Calu3 (cell line): ENCODE measurements around the gene RIN1. TPM values are rescaled to one million over a fixed set of nuclear protein-coding genes. Genes with fewer than 3 reads are reported as not detected.

Experiments used
- BruUV-seq: library from RNA; stranded (reverse); fragments of 400-500 nt; replicated peaks from 2 replicates; lab custom pipeline; 2021; lab: Mats Ljungman, UMichigan
- CTCF ChIA-PET: fragments of 300-600 bp; sonication (Branson Sonifier 250); formaldehyde crosslinking; loops from one replicate; lab custom pipeline; 2022; ENCODE audit warnings: antibody characterized with exemption; lab: Charles Lee
- DNase-seq: peaks from one replicate; pipeline ENCODE4 v3.0.0; 2022
- H3K27ac Mint-ChIP-seq: one replicate; pipeline ENCODE4 v1.8.0; 2022; ENCODE audit warnings: mixed read lengths; ENCODE audit not compliant: unreplicated experiment
- H3K27me3 Mint-ChIP-seq: one replicate; pipeline ENCODE4 v1.8.0; 2022; ENCODE audit warnings: mixed read lengths; ENCODE audit not compliant: unreplicated experiment
- H3K36me3 Mint-ChIP-seq: one replicate; pipeline ENCODE4 v1.8.0; 2022; ENCODE audit warnings: mild to moderate bottlenecking, moderate library complexity, mixed read lengths; ENCODE audit not compliant: insufficient read depth, unreplicated experiment
- H3K4me1 Mint-ChIP-seq: one replicate; pipeline ENCODE4 v1.8.0; 2022; ENCODE audit warnings: mild to moderate bottlenecking, low read depth, mixed read lengths; ENCODE audit not compliant: unreplicated experiment
- H3K4me3 Mint-ChIP-seq: one replicate; pipeline ENCODE4 v1.8.0; 2022; ENCODE audit warnings: mild to moderate bottlenecking, low read depth, moderate library complexity, mixed read lengths; ENCODE audit not compliant: unreplicated experiment
- H3K9me3 Mint-ChIP-seq: one replicate; pipeline ENCODE4 v1.8.0; 2022; ENCODE audit warnings: low read depth, mixed read lengths; ENCODE audit not compliant: unreplicated experiment
- intact Hi-C: fragments of 100-400 bp; cut with micrococcal nuclease; formaldehyde crosslinking; loops from one replicate; pipeline ENCODE4 v1.10.0; 2022; ENCODE audit not compliant: unreplicated experiment
- total RNA-seq: library from RNA; stranded (reverse); gene quantifications from 2 replicates; pipeline ENCODE4 v1.2.3, GENCODE V29; 2022
- TF ChIP-seq, protein P1 (sequence below): fragments of 200-600 bp; IDR thresholded peaks from one replicate; pipeline ENCODE4 v1.8.0; 2022; ENCODE audit warnings: antibody characterized with exemption; ENCODE audit not compliant: unreplicated experiment

The RIN1 gene
- total RNA-seq, 1 experiment from 2014 or later: 17.6 TPM

DNA sequence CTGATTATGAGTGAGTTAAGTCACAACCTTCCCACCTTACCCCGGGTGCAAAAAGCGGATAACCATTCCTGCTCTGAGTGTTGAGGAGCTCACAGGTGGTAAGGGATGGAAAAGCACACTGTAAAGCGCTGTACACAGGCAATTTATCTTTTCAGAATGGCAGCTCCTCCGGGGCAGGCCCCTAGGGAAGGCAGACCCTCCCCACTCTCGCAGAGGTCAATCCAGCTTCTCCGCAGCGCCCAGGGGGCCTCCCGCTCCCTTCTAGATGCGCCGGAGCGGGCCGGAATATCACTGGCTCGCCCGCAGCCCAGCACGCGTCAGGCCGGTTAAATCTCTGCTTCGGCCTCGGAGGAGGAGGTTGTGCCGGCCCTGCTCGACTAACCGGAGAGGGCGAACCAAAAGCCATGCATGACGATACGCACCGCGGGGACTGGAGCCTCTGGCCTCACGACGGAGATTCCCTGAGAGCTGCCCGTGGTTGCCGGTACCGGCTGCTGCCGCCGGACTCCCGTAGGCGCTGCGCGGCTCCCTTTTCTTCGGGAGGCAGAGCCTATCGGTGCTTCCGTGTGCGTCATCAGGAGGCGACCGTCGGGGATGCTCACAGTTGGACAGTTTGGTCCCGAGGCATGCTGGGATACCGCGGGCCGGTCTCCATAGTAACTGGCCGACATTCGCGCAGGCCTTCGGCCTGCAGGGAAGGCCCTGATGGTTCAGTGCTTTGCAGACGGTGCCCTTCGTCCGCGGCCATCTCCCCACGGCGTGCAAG, 8.5 kb upstream of the RIN1 start, which contains the start of gene BRMS1:
TSS of gene BRMS1 (minus strand) at position 555 of the 766 bp plus-strand sequence. CDS start 2,870 bp downstream, outside the sequence.
- no TSS peak for BruUV-seq
- Mint-ChIP-seq H3K27me3 (no peaks in the 10 kb centered on the region), H3K36me3 (peaks cover 45% of the 10 kb centered on the region), H3K4me3 (peak within 1 kb of the TSS; percentile 91), H3K27ac (peak within 1 kb of the TSS; percentile 94), H3K9me3 (no peaks in the 10 kb centered on the region), H3K4me1 (peaks cover 14% of the 10 kb centered on the region)
- peak; percentile 96 for DNase-seq
- TF ChIP-seq, protein P1, sequence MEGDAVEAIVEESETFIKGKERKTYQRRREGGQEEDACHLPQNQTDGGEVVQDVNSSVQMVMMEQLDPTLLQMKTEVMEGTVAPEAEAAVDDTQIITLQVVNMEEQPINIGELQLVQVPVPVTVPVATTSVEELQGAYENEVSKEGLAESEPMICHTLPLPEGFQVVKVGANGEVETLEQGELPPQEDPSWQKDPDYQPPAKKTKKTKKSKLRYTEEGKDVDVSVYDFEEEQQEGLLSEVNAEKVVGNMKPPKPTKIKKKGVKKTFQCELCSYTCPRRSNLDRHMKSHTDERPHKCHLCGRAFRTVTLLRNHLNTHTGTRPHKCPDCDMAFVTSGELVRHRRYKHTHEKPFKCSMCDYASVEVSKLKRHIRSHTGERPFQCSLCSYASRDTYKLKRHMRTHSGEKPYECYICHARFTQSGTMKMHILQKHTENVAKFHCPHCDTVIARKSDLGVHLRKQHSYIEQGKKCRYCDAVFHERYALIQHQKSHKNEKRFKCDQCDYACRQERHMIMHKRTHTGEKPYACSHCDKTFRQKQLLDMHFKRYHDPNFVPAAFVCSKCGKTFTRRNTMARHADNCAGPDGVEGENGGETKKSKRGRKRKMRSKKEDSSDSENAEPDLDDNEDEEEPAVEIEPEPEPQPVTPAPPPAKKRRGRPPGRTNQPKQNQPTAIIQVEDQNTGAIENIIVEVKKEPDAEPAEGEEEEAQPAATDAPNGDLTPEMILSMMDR: no peak
- intact Hi-C loops: no loop called here
- CTCF ChIA-PET: interaction anchor here (1.1 to 1.3 kb wide), 3 partner anchors 18 to 42 kb away, joined by 3 to 4 read pairs (median 3); no protein-coding TSS in a partner anchor

DNA sequence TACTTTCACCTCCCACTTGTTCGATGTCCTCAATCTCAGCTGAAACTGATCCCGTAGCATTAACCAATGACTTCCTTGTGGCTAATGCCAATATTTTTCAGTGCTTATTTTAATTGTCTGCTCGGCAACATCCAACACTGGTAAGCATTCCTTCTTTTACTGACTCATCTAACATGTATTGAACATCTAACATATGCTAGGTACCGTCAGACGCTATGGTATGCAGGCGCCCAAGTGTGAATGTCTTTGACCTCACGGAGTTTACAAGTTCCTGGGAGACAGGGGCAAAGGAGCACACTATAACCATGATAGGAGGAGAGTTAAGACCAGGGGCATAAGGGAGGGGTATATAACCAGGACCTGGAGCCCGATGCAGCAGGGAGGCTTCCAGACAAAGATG, 6.9 kb upstream of the RIN1 start:
- peaks cover 48% of the 10 kb centered on the region for H3K36me3 Mint-ChIP-seq
- H3K4me1 Mint-ChIP-seq: peaks cover 14% of the 10 kb centered on the region
- H3K27ac Mint-ChIP-seq: peak overlapping the region; percentile 32
- BruUV-seq: no TSS peak
- peak overlapping the region; percentile 91 for H3K4me3 Mint-ChIP-seq
- intact Hi-C loops: no loop called here
- no peaks in the 10 kb centered on the region for H3K9me3 Mint-ChIP-seq
- no peak for DNase-seq
- CTCF ChIA-PET: no interaction called here
- TF ChIP-seq, protein P1: no peak
- H3K27me3 Mint-ChIP-seq: no peaks in the 10 kb centered on the region

GRCh38 chr11:66341502-66342126, 5.4 kb upstream of the RIN1 start:
- Mint-ChIP-seq H3K4me1 (peaks cover 28% of the 10 kb centered on the region), H3K4me3 (no peak overlapping the region), H3K36me3 (peaks cover 34% of the 10 kb centered on the region), H3K27me3 (no peaks in the 10 kb centered on the region), H3K27ac (no peak overlapping the region), H3K9me3 (no peaks in the 10 kb centered on the region)
- TF ChIP-seq, protein P1: no peak
- BruUV-seq: no TSS peak
- intact Hi-C loops: no loop called here
- no peak for DNase-seq
- CTCF ChIA-PET: interaction anchor here (0.6 kb wide), 1 partner anchor 262 kb away, joined by 3 read pairs; no protein-coding TSS in a partner anchor

GRCh38 chr11:66340596-66341501, 4.6 kb upstream of the RIN1 start:
- peaks cover 31% of the 10 kb centered on the region for H3K4me1 Mint-ChIP-seq
- no peak overlapping the region for H3K27ac Mint-ChIP-seq

More at GRCh38 chr11:66340596-66341501, 4.6 kb upstream of the RIN1 start:
- no peak for DNase-seq
- CTCF ChIA-PET: no interaction called here
- H3K4me3 Mint-ChIP-seq: no peak overlapping the region
- peaks cover 42% of the 10 kb centered on the region for H3K36me3 Mint-ChIP-seq
- BruUV-seq: no TSS peak
- TF ChIP-seq, protein P1: no peak
- H3K27me3 Mint-ChIP-seq: no peaks in the 10 kb centered on the region
- H3K9me3 Mint-ChIP-seq: no peaks in the 10 kb centered on the region
- intact Hi-C loops: no loop called here
